Camera-type eye (tissue), 1 donor: Measurements from ENCODE around the gene BBS7. TPM values are rescaled to one million over a fixed set of nuclear protein-coding genes. Genes with fewer than 3 reads are reported as not detected.

ENCODE experiments used
- total RNA-seq: library from RNA; depleted of rRNA; stranded (reverse); fragments of >200 nt; gene quantifications from one replicate; pipeline ENCODE4 v1.2.3, GENCODE V29; 2014

The BBS7 gene, protein sequence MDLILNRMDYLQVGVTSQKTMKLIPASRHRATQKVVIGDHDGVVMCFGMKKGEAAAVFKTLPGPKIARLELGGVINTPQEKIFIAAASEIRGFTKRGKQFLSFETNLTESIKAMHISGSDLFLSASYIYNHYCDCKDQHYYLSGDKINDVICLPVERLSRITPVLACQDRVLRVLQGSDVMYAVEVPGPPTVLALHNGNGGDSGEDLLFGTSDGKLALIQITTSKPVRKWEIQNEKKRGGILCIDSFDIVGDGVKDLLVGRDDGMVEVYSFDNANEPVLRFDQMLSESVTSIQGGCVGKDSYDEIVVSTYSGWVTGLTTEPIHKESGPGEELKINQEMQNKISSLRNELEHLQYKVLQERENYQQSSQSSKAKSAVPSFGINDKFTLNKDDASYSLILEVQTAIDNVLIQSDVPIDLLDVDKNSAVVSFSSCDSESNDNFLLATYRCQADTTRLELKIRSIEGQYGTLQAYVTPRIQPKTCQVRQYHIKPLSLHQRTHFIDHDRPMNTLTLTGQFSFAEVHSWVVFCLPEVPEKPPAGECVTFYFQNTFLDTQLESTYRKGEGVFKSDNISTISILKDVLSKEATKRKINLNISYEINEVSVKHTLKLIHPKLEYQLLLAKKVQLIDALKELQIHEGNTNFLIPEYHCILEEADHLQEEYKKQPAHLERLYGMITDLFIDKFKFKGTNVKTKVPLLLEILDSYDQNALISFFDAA
- total RNA-seq = 51.6 TPM

DNA sequence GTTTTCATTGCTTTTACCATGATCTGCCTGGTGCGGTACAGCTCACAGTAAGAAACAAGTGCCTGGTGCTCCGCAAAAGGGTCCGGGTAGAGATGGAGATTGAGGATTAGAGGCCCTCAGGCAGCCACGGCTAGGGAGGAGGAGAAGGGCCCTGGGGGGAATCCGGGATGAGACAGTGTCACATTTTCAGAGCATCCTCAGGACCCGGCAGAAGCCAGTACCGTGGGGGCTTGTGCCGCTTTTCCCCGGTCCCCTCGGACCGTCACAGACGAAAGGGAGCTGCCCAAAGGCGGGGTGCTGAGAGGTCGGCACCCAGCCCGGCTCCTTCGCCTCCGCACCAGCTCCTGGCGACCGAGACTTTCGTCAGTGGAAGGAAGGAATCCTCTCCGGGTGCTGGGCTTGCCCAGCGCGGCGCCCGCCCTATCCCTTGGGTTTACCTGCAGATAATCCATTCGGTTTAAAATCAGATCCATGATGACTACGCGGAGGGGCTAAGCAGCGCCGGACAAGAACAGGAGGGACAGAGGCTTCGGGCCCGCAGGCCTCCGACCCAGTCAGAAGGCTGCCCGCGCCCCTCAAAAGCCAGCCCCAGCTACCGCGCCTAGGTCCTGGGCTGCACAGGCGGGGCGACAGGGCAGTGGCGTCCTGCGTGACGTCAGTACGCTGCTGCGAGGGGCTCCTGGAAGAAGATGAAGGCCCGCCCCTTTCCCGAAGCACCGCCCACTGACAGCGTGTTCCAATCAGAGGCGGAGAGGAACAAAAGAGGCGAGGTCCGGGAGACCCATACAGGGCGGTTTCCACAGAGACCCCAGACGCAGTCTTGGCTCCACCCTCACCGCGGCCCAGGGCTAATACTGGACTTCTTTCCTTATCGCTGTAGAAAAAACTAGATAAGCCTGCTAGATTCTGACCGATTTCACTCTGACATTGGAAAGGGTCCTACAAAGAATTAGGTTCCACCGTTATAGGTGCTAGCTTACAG lies at the start of gene BBS7:
TSS of gene BBS7 (minus strand) at position 634 of the 982 bp plus-strand sequence. CDS start at position 473, 161 bp downstream.

DNA sequence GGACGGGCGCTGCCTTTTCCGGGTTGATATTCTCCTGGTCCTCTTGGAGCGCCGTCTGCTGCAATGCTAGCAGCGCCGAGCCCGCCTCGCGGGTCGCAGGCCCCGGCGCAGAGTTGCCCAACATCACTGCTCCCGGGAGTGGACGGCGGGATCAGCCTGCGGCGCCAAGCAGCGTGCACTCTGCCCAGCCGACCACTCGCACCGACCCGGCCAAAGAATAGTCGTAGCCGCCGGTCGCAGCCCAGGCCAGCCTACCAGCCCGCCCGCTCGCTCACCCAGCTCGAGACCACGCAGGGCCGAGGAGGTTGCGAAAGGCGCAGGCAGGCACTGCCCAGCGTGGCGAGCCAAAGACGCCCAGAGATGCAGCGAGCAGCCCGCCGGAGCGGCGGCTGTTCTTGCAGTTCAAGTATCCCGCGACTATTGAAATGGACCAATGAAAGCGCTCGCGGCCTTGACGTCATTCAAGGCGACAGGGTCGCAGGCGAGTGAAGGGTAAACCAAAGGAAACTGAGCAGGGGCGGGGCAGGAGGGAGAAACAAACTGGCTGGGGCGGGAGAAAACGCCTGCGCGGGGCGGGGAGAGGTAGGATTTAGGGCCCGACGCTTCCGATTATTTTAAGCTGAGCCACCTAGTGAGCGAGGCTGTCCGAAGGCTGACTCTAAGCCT lies 46.6 kb downstream of the BBS7 start, which contains the start of gene CCNA2:
TSS of gene CCNA2 (minus strand) at position 379 of the 666 bp plus-strand sequence. CDS start at position 124, 255 bp downstream.

DNA sequence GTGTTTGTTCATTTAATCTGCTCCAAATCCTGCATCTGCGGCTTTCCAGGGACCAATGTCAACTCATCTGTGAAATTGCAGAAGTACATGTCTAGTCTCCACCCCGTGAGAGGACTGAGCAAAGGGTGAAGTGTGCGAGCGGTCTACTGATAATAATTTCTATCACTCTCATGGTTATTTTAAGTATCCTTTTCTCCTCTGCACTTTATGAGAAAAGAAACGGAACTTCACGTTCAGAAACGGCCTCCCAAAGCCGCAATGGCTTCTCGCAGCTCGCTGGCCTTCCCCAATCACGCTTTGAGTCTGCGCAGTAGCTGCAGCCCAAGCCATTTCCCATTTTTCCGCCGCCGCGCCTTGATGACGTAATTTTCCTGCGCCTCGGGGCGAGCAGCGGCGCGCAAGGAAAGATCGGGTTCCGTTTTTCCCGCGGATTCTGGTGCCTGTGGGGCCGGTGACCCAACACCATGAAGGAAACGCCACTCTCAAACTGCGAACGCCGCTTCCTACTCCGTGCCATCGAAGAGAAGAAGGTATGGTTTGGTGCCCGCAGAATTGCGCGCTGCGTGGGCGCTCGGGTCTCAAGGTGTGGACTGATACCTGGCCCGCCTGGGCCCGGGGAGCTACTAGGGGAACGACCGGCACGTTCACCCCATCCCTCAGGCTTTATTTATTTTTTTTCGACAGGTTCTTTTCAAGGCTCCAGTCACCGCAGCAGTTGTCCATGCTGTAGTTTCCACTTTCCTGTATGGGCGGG lies 69.1 kb downstream of the BBS7 start, which contains the start of gene EXOSC9:
TSS of gene EXOSC9 (plus strand) at position 363 of the 754 bp plus-strand sequence. CDS start at position 465, 102 bp downstream.

Other genes with a start within 250 kb of the BBS7 start
- 193 TPM for gene ANXA5, start 173.5 kb downstream of the BBS7 start, total RNA-seq
- 3.2 TPM for gene SMIM43, start 105.3 kb downstream of the BBS7 start, total RNA-seq
- 41.3 TPM for gene EXOSC9, start 69.2 kb downstream of the BBS7 start, total RNA-seq
- 22.1 TPM for gene CCNA2, start 46.6 kb downstream of the BBS7 start, total RNA-seq
- gene TRPC3, start 81.6 kb upstream of the BBS7 start, total RNA-seq = 5.3 TPM